CD4-positive, alpha-beta memory T cell (primary cell): ENCODE data around the gene ZNF195. TPM values are rescaled to one million over a fixed set of nuclear protein-coding genes. Genes with fewer than 3 reads are reported as not detected.
"Not testable (repeated sequence)": the region's sequence is repeated elsewhere in the genome, so short reads cannot be mapped to it uniquely, and the experiment has no call there.

Experiments
- CTCF ChIA-PET: fragments of 350-600 bp; sonication (Branson Sonifier 250); formaldehyde crosslinking; loops from one replicate; lab custom pipeline; 2021; ENCODE audit warnings: inconsistent platforms; ENCODE audit not compliant: partially characterized antibody; lab: Charles Lee
- POLR2A ChIA-PET: fragments of 350-600 bp; sonication (Branson Sonifier 250); formaldehyde crosslinking; loops from one replicate; lab custom pipeline; 2021; ENCODE audit not compliant: partially characterized antibody; lab: Charles Lee
- DNase-seq, 5 donors: peaks; one replicate each; pipeline versions ENCODE4 v3.0.0 to v3.0.0-alpha.2; 2020 to 2022; ENCODE audit warnings: mixed read lengths in 1 of 5
- H3K27ac ChIP-seq: one replicate; pipeline ENCODE4 v1.7.0; 2013; ENCODE audit warnings: low read depth, low read length
- H3K27me3 ChIP-seq: 2 replicates; pipeline ENCODE4 v1.7.0; 2013; ENCODE audit warnings: mild to moderate bottlenecking, low read length, moderate library complexity; ENCODE audit not compliant: insufficient read depth
- H3K36me3 ChIP-seq: 2 replicates; pipeline ENCODE4 v1.7.0; 2013; ENCODE audit warnings: mild to moderate bottlenecking, low read length, moderate library complexity; ENCODE audit not compliant: insufficient read depth
- H3K4me1 ChIP-seq: 2 replicates; pipeline ENCODE4 v1.7.0; 2013; ENCODE audit warnings: mild to moderate bottlenecking, low read length, moderate library complexity; ENCODE audit not compliant: insufficient read depth
- H3K4me3 ChIP-seq, 2 donors: one replicate each; pipeline ENCODE4 v1.7.0; 2013; ENCODE audit warnings: low read length in 2 of 2, mild to moderate bottlenecking in 1 of 2
- H3K9me3 ChIP-seq, 2 donors: one replicate each; pipeline ENCODE4 v1.7.0; 2013; ENCODE audit warnings: low read length in 2 of 2, control low read depth in 1 of 2; ENCODE audit not compliant: control insufficient read depth in 1 of 2
- H3K27ac Mint-ChIP-seq, 7 donors: one replicate each; pipeline ENCODE4 v1.8.0; 2020 to 2021; ENCODE audit warnings: mixed read lengths in 7 of 7, mild to moderate bottlenecking in 6 of 7, inconsistent platforms in 3 of 7, moderate library complexity in 3 of 7
- H3K27me3 Mint-ChIP-seq, 2 donors: one replicate each; pipeline ENCODE4 v1.8.0; 2020 to 2021; ENCODE audit warnings: mixed read lengths in 2 of 2
- H3K36me3 Mint-ChIP-seq, 2 donors: one replicate each; pipeline ENCODE4 v1.8.0; 2020 to 2021; ENCODE audit warnings: mixed read lengths in 2 of 2, inconsistent platforms in 1 of 2, mild to moderate bottlenecking in 1 of 2
- H3K4me1 Mint-ChIP-seq, 4 donors: one replicate each; pipeline ENCODE4 v1.8.0; 2020 to 2021; ENCODE audit warnings: mixed read lengths in 4 of 4, mild to moderate bottlenecking in 1 of 4
- H3K4me3 Mint-ChIP-seq, 8 donors: one replicate each; pipeline ENCODE4 v1.8.0; 2020 to 2021; ENCODE audit warnings: mixed read lengths in 8 of 8, mild to moderate bottlenecking in 7 of 8, moderate library complexity in 6 of 8, inconsistent platforms in 3 of 8
- H3K9me3 Mint-ChIP-seq, 8 donors: one replicate each; pipeline ENCODE4 v1.8.0; 2020 to 2021; ENCODE audit warnings: mixed read lengths in 8 of 8, mild to moderate bottlenecking in 5 of 8, inconsistent platforms in 3 of 8, moderate library complexity in 1 of 8
- intact Hi-C: fragments of 100-400 bp; cut with micrococcal nuclease; formaldehyde crosslinking; loops from one replicate; pipeline ENCODE4 v1.15.1; 2023
- polyA plus RNA-seq, 2 donors: library from polyadenylated mRNA; unstranded; fragments of 300-500 nt; fragmentation: Illumina TruSeq; gene quantifications; one replicate each; pipeline ENCODE4 v1.2.3, GENCODE V29; 2021
- total RNA-seq, 2 experiments: library from RNA; stranded (reverse); gene quantifications; one replicate each; pipeline ENCODE4 v1.2.3, GENCODE V29; 2021

The ZNF195 gene
- total and polyA plus RNA-seq, 4 experiments from 2014 or later, result 22.4 to 37.1 (median 31.3) TPM

DNA sequence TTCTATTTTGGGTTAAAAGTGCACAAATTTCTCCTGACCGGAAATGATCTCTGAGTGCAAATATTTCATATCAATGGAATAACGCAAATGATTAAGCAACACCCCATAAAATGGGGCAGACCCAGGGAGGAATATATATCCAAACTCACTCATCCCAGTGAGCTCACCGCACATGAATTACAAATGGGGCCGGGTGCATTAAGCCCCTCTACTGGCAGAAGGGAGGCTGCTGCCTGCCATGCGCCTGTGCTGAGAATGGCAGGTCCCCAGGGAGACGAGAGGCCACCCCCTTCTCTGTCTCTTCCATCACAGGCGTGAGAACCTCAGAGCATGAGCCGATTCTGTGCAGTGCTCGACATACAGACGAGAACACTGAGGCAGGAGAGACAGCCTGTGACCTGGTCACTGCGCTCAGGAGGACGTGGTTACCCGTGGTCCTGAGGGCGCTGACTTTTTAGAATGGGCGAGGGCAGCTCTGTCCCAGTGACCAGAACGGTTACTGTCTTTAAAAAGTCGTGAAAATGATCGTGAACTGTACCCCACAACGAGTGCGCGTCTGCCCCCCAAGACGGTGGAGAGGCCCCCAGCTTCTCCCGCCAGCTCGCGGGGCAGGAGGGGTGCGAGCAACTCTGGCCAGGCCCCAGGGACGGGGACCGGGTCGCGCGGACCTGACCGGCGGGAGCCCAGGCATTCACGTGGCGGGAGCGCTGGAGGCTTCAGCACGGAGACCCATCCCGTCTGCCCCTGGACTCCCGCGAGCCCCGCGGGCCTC, 42.8 kb upstream of the ZNF195 start:
- H3K9me3 ChIP-seq, H3K27me3 Mint-ChIP-seq, H3K36me3 Mint-ChIP-seq, H3K27me3 ChIP-seq, H3K4me1 ChIP-seq, CTCF ChIA-PET, H3K9me3 Mint-ChIP-seq, H3K36me3 ChIP-seq: not testable (repeated sequence)
- peak overlapping the region; percentile 47 to 60 for H3K4me3 ChIP-seq
- peak overlapping the region; percentile 89 to 98 (median 94) for H3K4me3 Mint-ChIP-seq
- H3K27ac ChIP-seq, result peak overlapping the region; percentile 56
- peak overlapping the region; percentile 86 to 98 (median 88) for H3K27ac Mint-ChIP-seq
- H3K4me1 Mint-ChIP-seq, result peaks cover 4 to 16% (median 11%) of the 10 kb centered on the region in 4 donors
- intact Hi-C loops, result loop anchor here (2.0 to 5.0 kb wide), 2 partner anchors 33 to 429 kb away; partner anchors contain the start of gene NAP1L4
- POLR2A ChIA-PET, result interaction anchor here (0.9 kb wide), 1 partner anchor 43 kb away, joined by 6 read pairs; the partner anchor contains the start of gene ZNF195
- DNase-seq, result peak in 2 of 5 donors; percentile 30 to 53

DNA sequence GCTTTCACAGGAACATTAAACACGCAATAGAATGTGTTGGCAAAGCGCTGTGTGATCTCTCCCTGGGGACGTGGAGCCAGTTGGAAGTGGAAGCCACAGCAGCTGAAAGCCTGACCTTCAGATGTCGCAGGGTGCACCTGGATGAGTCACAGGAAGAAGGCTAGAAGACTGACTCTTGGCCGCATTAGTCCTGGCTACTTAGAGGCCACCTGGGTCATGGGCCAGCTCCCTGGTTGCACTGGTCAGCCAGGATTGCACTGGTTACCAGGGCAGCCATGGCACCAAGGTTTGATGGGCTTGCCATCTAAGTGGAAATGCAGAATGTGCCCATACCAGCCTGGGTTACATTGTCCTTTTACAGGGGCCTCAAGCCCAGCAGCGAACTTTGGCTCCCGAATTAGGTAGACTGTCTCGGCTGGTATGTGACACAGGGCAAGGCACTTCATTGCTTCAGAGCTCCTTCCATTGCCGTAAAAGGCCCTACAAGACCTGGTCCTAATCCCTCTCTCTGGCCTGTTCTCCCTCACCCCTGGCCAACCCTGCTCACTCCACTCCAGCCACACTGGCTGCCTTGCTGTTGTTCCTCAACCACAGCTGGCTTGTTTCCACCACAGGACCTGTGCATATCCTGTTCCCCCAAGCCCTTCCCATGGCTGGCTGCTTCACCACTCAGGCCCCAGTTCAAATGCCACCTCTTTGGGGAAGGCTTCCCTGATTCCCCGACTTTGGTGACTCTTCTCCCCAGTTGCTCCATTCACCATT, 41.5 kb upstream of the ZNF195 start:
- H3K9me3 ChIP-seq, H3K36me3 Mint-ChIP-seq, H3K4me1 ChIP-seq, H3K27ac ChIP-seq, H3K4me3 ChIP-seq, H3K36me3 ChIP-seq, H3K27me3 Mint-ChIP-seq, POLR2A ChIA-PET, H3K27me3 ChIP-seq, DNase-seq, H3K9me3 Mint-ChIP-seq: not testable (repeated sequence)
- CTCF ChIA-PET, result interaction anchor here (1.2 kb wide), 1 partner anchor 12 kb away, joined by 4 read pairs; no protein-coding TSS in a partner anchor
- Mint-ChIP-seq H3K4me3 (peak overlapping the region in 5 of 8 donors; percentile 2 to 58 (median 41)), H3K4me1 (peaks cover 4 to 16% (median 11%) of the 10 kb centered on the region in 4 donors), H3K27ac (peak overlapping the region in 4 of 7 donors; percentile 20 to 88 (median 67))
- intact Hi-C loops, result loop anchor here (5.0 kb wide), 1 partner anchor 428 kb away; the partner anchor contains the start of gene NAP1L4

DNA sequence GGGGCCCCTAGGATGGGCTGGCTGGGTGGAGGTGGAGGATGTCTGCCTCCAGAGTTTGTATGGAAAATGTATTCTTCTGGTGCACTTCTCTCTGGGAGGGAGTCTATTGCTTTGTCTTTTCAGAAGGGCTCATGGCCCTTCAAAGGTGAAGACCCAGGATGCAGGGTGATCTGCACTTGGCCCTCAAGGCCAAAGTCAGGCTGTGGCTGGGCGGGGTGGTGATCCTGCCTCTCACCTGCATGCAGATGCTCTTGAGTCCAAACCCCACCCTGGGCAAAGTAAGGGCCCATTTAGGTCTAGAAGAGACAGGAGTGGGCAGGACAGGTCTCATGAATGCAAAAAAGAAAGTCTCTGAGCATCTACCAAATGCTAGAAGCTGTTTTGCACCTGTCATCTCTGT, 40.5 kb upstream of the ZNF195 start:
- DNase-seq, H3K27me3 Mint-ChIP-seq, H3K4me3 Mint-ChIP-seq, H3K9me3 Mint-ChIP-seq, H3K27me3 ChIP-seq, POLR2A ChIA-PET, intact Hi-C loops, H3K4me1 ChIP-seq, H3K4me3 ChIP-seq, H3K9me3 ChIP-seq, H3K27ac ChIP-seq, H3K36me3 ChIP-seq, H3K36me3 Mint-ChIP-seq: not testable (repeated sequence)
- CTCF ChIA-PET, result interaction anchor here (1.2 kb wide), 1 partner anchor 11 kb away, joined by 4 read pairs; no protein-coding TSS in a partner anchor
- peak overlapping the region in 2 of 7 donors; percentile 5 to 40 for H3K27ac Mint-ChIP-seq
- peaks cover 4 to 16% (median 11%) of the 10 kb centered on the region in 4 donors for H3K4me1 Mint-ChIP-seq

DNA sequence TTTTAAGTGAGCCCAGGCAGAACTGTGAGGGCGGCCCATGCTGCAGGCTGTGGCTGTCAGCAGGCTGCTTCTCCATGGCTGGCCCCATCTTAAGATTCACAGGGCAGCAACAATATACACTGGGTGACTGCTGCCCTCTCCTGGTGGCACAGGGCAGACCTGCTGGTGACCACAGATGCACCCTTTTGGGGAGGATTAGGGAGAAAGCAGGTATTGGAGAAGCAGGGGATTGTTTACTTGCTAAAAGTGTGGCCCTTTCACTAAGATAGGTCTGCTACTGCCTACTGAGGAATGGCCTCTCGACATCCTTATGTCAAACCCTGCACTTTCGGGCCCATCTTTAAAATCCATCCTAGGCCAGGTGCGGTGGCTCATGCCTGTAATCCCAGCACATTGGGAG, 38.1 kb upstream of the ZNF195 start:
- H3K9me3 Mint-ChIP-seq, H3K27ac ChIP-seq, H3K27me3 ChIP-seq, H3K4me1 ChIP-seq, H3K36me3 Mint-ChIP-seq, POLR2A ChIA-PET, H3K36me3 ChIP-seq, H3K4me3 ChIP-seq, H3K9me3 ChIP-seq, H3K27ac Mint-ChIP-seq, H3K27me3 Mint-ChIP-seq, intact Hi-C loops: not testable (repeated sequence)
- CTCF ChIA-PET, result interaction anchor here (1.0 to 1.1 kb wide), 2 partner anchors 36 to 76 kb away, joined by 5 to 6 read pairs; no protein-coding TSS in a partner anchor
- H3K4me3 Mint-ChIP-seq, result peak overlapping the region in 1 of 8 donors; percentile 35
- DNase-seq, result peak; percentile 49 to 68 (median 62)
- peaks cover 0 to 16% (median 7%) of the 10 kb centered on the region in 4 donors for H3K4me1 Mint-ChIP-seq

DNA sequence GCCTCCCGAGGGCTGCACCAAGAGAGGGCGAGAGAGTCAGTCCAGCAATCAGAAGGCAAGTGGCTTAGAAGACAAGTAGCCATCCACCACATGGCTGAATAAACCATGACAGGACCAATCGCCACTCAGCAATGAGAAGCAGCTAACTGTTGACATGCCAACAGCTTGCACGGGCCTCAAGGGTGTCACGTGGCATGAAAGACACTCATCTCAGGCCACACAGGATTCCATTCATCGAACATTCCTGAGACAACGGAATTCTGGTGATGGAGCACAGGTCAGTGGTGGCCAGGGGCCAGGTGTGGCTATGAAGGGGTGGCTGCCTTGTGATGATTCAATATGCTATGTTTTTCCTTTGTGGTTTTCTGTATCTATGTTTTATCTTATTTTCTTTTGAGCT, 36.4 kb upstream of the ZNF195 start:
- H3K4me1 ChIP-seq, H3K36me3 ChIP-seq, H3K9me3 Mint-ChIP-seq, H3K27ac Mint-ChIP-seq, H3K4me3 ChIP-seq, H3K4me1 Mint-ChIP-seq, H3K36me3 Mint-ChIP-seq, H3K27me3 ChIP-seq, H3K9me3 ChIP-seq, POLR2A ChIA-PET, intact Hi-C loops, H3K4me3 Mint-ChIP-seq, DNase-seq, H3K27me3 Mint-ChIP-seq, H3K27ac ChIP-seq: not testable (repeated sequence)
- CTCF ChIA-PET, result interaction anchor here (1.4 kb wide), 1 partner anchor 39 kb away, joined by 3 read pairs; no protein-coding TSS in a partner anchor

GRCh38 chr11:3413666-3414065, 34.7 kb upstream of the ZNF195 start:
- intact Hi-C loops, CTCF ChIA-PET, DNase-seq, H3K4me3 ChIP-seq, H3K27me3 Mint-ChIP-seq, H3K27ac Mint-ChIP-seq, POLR2A ChIA-PET, H3K36me3 Mint-ChIP-seq, H3K4me1 Mint-ChIP-seq, H3K4me1 ChIP-seq, H3K36me3 ChIP-seq, H3K27me3 ChIP-seq, H3K9me3 ChIP-seq, H3K9me3 Mint-ChIP-seq, H3K27ac ChIP-seq, H3K4me3 Mint-ChIP-seq: not testable (repeated sequence)

DNA sequence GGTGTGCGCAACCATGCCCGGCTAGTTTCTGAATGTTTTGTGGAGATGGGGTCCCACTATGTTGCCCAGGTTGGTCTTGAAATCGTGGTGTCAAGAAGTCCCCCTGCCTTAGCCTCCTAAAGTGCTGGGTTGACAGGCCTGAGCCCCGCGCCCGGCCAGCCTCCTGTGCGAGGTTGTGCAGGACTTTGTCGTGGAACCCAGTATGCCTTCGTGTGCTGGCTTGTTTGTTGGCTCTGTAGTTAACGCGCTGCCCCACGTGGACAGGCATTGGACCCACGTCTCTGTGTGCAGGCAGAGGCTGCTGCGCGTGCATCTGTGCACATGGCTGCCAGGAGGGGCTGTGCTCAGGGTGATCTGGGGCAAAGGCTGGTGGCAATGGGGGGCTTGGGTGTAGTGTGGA, 33.9 kb upstream of the ZNF195 start:
- Mint-ChIP-seq H3K27ac (peak overlapping the region in 1 of 7 donors; percentile 43), H3K9me3 (no peaks in the 10 kb centered on the region), H3K27me3 (peaks cover 0 to 3% of the 10 kb centered on the region in 2 donors), H3K4me1 (peaks cover 3 to 9% (median 4%) of the 10 kb centered on the region in 4 donors), H3K4me3 (no peak overlapping the region), H3K36me3 (no peaks in the 10 kb centered on the region)
- Histone ChIP-seq H3K36me3 (no peaks in the 10 kb centered on the region), H3K27ac (no peak overlapping the region), H3K27me3 (no peaks in the 10 kb centered on the region), H3K9me3 (no peaks in the 10 kb centered on the region), H3K4me3 (no peak overlapping the region), H3K4me1 (no peaks in the 10 kb centered on the region)
- DNase-seq, result no peak
- ChIA-PET CTCF (no interaction called here), POLR2A (no interaction called here)
- intact Hi-C loops, result no loop called here
